Middle frontal gyrus (tissue), 1 donor: Measurements from ENCODE around the gene SCLY.

ENCODE experiments used
- DNase-seq: peaks from one replicate; pipeline ENCODE4 v3.0.0-alpha.2; 2015; ENCODE audit warnings: low spot score; ENCODE audit errors: extremely low spot score

SCLY gene

DNA sequence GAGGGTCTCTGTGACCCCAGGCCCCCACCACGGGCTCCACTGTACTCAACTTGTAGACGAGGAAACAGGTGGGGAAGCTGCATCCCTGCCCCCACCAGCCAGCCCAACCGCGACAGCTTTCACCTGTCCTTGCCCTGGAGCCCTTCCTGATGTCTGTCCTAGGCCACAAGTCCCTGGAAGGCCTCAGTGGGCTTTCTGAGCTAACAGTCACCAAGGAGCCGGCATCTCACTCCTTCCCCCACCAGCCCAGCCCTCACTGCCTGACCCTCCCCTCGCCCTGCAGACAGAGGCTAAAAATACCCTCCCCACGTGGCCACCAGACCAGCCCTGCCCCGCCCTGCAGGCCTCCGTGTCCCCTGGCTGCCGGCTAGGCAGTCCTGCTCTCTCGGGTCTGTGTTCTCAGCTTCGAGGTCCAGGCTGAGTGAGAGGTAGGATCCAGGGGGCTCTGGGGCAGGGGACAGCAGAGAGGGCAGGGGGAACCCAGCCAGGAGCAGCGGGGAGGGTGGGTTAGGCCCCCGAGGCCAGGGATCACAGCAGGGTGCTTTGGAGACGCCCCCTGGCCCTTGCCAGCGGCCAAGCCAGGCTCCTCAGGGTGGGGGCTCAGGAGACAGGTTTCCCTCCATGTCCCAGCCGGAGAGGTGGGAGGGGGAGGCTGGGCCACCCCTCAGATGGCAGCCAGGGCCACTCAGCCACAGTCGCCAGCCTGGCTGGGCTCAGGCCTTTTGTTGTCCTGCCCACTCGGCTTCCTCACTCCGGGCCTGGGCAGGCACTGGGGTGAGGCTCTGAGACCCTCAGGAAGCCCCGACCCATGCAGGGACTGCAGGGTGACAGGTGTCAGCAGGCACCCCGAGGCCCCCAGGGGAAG lies 77.8 kb downstream of the SCLY start, which contains the start of gene KLHL30:
Gene KLHL30 (plus strand): TSS at position 338 of the 865 bp plus-strand sequence. CDS start 2,087 bp downstream, outside the sequence.
- no peak for DNase-seq

DNA sequence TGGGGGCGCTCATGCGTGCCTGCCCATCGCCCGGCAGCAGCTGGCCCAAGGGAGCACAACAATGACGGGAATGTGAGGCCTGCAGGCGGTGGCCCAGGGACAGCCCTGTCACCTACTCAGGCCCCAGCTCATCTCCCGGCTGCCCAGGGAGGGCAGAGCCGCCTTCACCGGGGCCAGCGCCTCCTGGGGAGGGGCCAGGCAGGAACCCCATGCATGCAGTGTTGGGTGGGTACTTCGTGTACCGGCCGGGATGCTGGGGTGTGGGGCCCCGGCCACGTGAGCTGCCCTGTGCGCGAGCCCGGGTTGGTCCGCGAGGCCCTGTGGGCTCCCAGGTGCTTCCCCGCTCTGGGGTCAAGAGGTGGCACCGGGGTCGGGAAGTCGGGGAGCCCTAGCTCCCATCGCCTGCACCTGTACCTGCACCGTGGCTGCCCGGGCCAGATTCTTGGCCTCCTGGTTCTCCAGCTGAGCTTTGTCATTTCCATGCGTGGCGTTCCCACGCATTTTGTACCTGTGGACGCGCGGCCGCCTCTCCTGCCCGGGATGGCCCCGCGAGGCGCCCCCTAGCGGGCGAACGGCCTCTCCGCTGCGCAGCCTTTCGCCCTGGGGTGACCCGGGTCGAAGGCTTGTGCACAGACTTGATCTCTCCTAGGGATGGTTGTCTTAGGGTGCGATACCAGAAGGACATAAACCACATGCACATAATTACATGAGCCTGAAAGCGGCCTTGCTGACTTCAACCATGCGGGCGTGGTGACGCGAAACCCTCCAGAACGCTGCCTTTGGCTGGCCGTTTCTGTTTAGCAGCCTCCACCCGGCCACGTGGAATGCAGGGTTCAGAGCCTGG lies 78.6 kb downstream of the SCLY start:
- no peak for DNase-seq

DNA sequence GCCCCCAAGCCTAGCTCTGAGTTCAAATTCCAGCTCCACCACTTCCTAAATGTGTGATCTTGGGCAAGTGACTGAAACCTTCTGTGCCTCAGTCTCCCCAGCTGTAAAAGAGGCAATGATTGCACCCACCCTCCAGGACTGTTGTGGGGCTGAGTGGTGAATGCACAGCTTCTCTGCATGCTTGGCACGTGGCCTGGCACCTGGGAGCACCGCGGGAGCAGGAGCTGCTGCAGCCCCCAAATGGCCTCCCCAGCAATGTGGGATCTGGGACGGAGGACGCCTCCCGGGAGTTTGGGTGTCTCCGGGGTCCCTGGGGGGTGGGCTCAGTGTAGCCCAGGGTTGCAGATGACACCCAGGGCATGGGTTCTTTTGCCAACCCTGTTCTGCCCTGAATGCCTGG lies 79.2 kb downstream of the SCLY start:
- DNase-seq = no peak

DNA sequence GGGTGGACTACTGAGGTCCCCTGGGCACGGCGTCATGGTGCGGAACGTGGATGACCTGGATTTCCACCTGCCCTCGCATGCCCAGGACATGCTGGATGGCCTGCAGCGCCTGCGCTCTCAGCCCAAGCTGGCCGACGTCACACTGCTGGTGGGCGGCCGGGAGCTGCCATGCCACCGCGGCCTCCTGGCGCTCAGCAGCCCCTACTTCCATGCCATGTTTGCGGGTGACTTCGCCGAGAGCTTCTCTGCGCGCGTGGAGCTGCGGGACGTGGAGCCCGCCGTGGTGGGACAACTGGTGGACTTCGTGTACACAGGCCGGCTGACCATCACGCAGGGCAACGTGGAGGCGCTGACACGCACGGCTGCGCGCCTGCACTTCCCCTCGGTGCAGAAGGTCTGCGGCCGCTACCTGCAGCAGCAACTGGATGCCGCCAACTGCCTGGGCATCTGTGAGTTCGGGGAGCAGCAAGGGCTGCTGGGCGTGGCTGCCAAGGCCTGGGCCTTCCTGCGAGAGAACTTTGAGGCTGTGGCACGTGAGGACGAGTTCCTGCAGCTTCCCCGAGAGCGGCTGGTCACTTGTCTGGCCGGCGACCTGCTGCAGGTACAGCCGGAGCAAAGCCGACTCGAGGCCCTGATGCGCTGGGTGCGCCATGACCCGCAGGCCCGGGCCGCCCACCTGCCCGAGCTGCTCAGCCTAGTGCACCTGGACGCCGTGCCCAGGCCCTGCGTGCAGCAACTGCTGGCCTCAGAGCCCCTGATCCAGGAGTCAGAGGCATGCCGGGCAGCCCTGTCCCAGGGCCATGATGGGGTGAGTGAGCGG lies 80.1 kb downstream of the SCLY start:
- DNase-seq = no peak

DNA sequence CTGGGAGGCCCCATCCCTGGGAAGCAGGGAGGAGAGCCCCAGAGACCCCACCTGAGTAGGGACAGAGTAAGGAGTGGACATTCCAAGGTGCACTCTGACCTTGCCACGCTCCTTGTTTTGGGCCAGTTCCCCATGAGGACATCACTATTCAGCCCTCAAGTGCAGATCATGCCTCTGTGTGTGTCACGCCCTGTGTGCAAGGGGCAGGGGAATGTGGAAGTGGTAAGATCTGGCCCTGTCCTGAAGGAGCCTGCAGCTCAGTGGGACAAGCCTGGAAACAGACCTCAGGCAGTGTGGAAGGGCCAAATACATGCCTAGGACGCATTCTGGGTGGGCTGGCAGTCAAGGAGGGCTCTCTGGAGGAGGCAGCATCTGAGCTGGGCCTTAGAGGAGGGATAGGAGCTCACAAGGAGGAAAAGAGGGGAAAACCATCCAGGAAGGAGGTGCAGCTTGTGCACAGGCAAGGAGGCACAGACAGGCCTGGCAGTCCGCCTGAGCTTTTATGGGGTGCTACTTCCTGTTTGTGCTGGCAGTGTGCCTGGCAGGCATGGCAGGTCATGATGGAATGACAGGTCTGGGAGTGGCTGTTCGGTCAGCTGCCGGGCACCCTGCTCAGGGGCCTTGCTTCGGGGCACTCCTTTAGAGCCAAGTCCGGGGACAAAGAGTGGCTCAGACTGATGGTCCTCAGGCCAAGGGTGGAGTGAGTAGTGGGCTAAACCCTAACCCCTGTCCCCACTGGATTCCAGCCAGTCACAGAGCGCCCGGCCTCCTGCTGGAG lies 80.9 kb downstream of the SCLY start:
- no peak for DNase-seq

GRCh38 chr2:238142382-238143205 lies 81.8 kb downstream of the SCLY start:
- DNase-seq = no peak

DNA sequence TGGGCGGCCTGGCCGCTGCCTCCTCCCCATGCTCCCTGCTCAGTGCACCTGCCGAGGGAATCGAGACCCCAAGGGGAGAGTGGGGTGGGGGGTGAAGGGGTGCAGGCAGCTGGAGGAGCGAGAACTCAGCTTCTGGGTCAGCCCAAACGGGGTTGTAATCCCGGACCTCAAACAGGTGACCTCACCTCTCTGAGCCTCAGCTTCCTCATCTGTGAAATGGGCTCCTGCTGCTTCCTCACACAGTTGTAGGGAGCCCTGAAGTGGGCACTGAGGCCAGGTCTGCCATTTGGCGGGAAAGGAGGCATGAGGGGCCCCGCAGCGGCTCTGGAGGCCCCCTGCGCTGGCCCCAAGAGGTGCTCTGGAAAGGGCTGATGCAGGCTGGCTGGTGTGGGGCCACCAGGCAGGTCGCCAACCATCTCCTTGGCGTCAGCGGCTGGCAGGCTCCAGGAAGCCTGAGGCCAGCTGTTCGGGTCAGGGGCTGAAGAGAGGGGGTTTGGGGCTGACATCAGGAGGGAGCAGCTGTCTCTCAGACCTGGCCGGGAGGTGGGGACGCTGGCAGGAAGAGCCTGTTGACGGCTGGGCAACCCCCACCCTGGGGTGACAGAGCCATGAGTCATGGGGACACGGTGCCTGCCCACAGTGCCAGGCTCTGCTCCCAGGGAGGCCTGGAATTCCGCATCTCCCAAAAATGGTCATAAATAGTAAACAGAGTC lies 82.6 kb downstream of the SCLY start:
- DNase-seq = no peak

GRCh38 chr2:238144262-238144661 lies 83.5 kb downstream of the SCLY start:
- DNase-seq = no peak

- no peak for DNase-seq
Observed at GRCh38 chr2:238145046-238145445, 84.2 kb downstream of the SCLY start.

DNA sequence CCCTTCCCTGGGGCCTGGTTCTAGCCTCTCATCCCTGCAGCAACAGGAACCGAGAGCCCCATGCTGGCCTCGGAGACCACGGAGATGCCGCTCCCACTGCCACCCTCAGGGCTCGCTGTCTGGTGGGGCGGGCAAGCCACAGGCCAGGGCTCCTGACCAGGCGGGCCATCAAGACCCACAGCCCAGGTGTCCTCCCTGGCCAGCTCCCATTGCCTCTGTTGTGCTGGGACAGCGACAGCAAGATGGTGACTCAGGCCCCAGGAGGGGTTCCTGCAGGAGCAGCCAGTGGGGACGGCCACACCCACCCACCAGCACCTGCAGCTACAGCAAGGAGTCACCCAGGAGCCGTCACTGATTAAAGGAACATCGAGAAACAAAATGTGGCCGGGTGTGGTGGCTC lies 85.0 kb downstream of the SCLY start:
- DNase-seq = no peak

DNA sequence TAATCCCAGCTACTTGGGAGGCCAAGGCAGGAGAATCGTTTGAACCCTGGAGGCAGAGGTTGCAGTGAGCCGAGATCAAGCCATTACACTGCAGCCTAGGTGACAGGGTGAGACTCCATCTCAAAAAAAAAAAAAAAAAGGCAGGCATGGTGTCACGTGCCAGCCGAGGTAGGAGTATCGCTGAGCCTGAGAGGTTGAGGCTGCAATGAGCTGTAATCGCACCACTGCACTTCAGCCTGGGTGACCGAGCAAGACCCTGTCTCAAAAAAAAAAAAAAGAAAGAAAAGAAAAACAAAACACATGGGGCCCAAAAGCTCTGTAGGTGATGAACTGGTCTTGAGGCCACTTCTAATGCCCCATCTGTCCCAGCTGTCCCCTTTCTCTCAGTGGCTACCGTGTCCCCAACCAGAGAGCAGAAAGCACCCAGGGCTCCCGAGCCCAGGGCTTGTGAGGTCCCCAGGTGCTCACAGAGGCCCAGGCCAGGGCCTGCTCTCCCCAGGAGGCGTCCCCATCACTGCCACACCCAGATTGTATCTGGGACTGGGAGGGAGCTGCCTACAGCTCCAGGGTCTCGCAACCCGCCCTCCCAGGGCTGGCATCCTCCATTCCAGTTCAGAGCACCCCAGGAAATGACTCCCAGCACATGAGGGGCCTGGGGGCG lies 86.2 kb downstream of the SCLY start:
- no peak for DNase-seq

DNA sequence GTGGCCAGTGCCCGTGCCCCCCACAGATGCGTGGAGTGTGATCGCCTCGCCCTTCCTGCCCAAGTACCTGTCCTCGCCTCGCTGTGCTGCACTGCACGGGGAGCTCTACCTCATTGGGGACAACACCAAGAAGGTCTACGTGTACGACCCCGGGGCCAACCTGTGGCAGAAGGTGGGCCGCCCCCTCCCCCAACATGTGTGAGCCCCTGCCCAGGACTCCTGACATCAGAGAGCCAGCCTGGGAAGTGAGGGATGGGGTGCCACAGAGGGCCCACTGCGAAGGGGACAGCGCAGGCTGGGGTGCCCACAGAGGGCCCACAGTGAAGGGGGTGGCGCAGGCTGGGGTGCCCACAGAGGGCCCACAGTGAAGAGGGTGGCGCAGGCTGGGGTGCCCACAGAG lies 88.2 kb downstream of the SCLY start:
- DNase-seq = no peak
